Activated naive CD8-positive, alpha-beta T cell treated with anti-CD3 and anti-CD28 coated beads, Interleukin-2, amount 50 U/mL, for 24 hours (primary cell): ENCODE measurements around the gene GBE1.

Experiments
- ATAC-seq: fragments of 150-1000 bp; cut with Tn5 transposase; one replicate; pipeline ENCODE4 v1.10.0; 2021
- DNase-seq: peaks from one replicate; pipeline ENCODE4 v3.0.0; 2021
- H3K27ac Mint-ChIP-seq: one replicate; pipeline ENCODE4 v1.8.0; 2021; ENCODE audit warnings: mild to moderate bottlenecking, mixed read lengths
- H3K27me3 Mint-ChIP-seq: one replicate; pipeline ENCODE4 v1.8.0; 2021; ENCODE audit warnings: mixed read lengths
- H3K36me3 Mint-ChIP-seq: one replicate; pipeline ENCODE4 v1.8.0; 2021; ENCODE audit warnings: low read depth, mixed read lengths
- H3K4me1 Mint-ChIP-seq: one replicate; pipeline ENCODE4 v1.8.0; 2021; ENCODE audit warnings: mixed read lengths
- H3K4me3 Mint-ChIP-seq: one replicate; pipeline ENCODE4 v1.8.0; 2021; ENCODE audit warnings: mild to moderate bottlenecking, moderate library complexity, mixed read lengths
- H3K9me3 Mint-ChIP-seq: one replicate; pipeline ENCODE4 v1.8.0; 2021; ENCODE audit warnings: mixed read lengths

Gene GBE1

DNA sequence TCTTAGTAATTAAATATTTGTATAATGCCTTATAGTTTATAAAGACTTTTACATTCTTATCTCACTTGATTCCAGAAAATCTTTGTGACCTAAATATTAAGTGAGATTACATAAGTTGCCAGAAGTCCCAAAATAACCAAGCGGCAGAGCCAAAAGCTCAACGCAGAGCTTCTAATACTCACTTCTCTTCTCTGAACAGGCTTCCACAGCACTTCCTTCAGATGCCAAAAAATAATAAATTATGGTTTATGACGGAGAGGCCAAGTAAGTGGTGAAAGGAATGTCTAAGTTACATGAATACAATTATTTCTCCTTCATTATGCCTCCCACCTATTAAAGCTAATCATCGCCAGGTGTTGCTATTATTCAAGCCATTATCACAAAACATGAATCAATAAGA, 110.3 kb downstream of the GBE1 start:
- DNase-seq (no peak), ATAC-seq (no peak)
- Mint-ChIP-seq H3K27me3 (no peaks in the 10 kb centered on the region), H3K4me1 (no peaks in the 10 kb centered on the region), H3K27ac (no peak overlapping the region), H3K4me3 (no peak overlapping the region), H3K36me3 (no peaks in the 10 kb centered on the region), H3K9me3 (no peaks in the 10 kb centered on the region)

DNA sequence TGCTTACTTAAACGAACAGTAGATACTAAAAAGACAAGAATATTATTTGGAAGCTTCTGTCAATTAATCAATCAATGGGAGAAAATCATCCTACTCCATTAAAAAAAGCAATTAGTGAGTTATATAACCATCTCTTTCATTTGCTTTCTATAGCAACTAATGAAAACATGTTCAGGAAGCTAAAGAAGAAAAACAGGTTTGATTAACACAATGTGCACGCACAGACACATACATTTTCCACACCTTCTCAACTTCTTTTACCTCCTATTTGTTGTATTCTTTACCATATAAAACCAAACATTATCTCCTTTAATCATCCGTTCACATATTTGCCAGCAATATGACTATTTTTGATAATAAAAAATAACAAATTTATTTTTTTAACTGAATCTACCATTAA, 111.3 kb downstream of the GBE1 start:
- no peak overlapping the region for H3K27ac Mint-ChIP-seq
- no peaks in the 10 kb centered on the region for H3K27me3 Mint-ChIP-seq
- ATAC-seq (no peak), DNase-seq (no peak)
- H3K9me3 Mint-ChIP-seq = no peaks in the 10 kb centered on the region
- no peaks in the 10 kb centered on the region for H3K36me3 Mint-ChIP-seq
- no peak overlapping the region for H3K4me3 Mint-ChIP-seq
- H3K4me1 Mint-ChIP-seq = no peaks in the 10 kb centered on the region

DNA sequence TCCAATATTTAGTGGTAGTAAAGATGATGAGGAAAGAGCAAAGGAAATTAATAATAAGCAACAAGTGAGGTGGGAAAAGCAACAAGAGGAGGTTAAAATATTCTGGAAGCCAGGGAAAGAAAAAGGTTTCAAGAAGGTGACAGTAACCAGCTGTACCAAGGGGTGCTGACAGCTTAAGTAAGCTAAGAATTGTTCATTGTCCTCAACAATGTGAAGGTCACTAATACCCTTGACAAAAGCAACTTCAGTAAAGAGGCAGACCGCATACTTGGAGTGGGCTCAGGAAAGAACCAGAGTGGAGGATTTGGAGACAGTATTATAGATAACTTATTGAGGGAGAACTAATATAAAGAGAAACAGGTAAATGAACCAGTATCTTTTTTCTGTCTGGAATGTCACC, 116.2 kb downstream of the GBE1 start:
- Mint-ChIP-seq H3K36me3 (peaks cover 7% of the 10 kb centered on the region), H3K9me3 (no peaks in the 10 kb centered on the region)
- DNase-seq = no peak

DNA sequence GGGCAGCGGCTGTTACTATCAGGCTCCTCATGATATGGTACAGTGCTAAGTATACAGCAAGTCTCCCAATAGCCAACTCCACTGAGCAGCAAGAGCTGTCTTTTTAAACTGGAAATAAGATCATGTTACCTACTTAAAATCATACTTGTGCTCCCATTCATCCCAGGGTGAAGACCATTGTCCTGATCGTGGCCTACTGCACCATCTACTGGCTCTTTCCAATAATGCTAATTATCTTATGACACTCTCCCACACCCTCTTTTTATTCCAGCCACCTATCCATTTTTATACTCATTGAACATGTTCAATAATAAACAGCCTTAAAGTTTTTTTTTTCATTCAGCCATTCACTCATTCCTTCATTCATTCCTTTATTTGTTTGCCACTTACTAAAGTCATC, 117.7 kb downstream of the GBE1 start:
- no peaks in the 10 kb centered on the region for H3K4me1 Mint-ChIP-seq
- peaks cover 12% of the 10 kb centered on the region for H3K36me3 Mint-ChIP-seq
- DNase-seq (no peak), ATAC-seq (no peak)
- H3K4me3 Mint-ChIP-seq = no peak overlapping the region
- H3K27me3 Mint-ChIP-seq = no peaks in the 10 kb centered on the region
- no peak overlapping the region for H3K27ac Mint-ChIP-seq
- H3K9me3 Mint-ChIP-seq = no peaks in the 10 kb centered on the region

More for the DNA sequence above, 116.2 kb downstream of the GBE1 start:
- Mint-ChIP-seq H3K4me3 (no peak overlapping the region), H3K4me1 (no peaks in the 10 kb centered on the region), H3K27ac (no peak overlapping the region), H3K27me3 (no peaks in the 10 kb centered on the region)
- no peak for ATAC-seq

DNA sequence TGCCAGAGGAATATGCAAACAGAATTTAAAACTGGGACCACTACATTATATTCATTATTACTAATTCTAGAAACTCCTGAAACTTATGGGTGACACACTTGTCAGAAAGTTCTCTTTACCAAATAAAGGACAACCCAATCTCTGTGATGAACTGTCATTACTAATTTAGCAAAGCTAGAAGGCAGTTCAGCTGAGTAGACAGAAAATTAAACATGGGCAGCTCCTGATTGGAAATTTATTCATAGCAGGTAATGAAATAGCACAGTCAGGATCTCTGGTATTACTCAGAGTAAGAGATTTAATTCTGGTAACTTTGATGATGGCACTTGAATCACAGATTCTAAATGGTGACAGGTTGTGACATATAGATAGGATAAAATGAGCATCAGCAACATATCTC, 123.0 kb downstream of the GBE1 start:
- no peaks in the 10 kb centered on the region for H3K4me1 Mint-ChIP-seq
- H3K4me3 Mint-ChIP-seq = no peak overlapping the region
- DNase-seq = no peak
- peaks cover 26% of the 10 kb centered on the region for H3K36me3 Mint-ChIP-seq
- H3K9me3 Mint-ChIP-seq = no peaks in the 10 kb centered on the region
- H3K27ac Mint-ChIP-seq = no peak overlapping the region
- no peak for ATAC-seq
- H3K27me3 Mint-ChIP-seq = no peaks in the 10 kb centered on the region

DNA sequence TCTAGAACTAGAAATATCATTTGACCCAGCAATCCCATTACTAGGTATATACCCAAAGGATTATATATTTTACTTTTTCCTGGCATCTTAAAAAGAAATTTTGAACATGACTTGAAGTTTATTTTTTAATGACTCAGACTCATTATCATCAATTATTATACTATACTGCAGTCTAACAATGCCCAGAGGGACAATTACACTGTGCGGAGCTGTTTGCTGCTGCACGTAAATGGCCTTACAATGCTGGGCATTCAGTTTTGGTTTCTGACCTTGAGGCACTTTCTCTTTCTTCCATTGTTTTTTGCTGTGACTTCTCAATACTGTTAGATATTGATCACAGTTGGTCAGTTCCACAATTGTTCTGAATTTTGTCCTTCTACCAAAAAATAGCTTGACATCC, 128.8 kb downstream of the GBE1 start:
- no peak overlapping the region for H3K4me3 Mint-ChIP-seq
- no peak overlapping the region for H3K27ac Mint-ChIP-seq
- peaks cover 42% of the 10 kb centered on the region for H3K36me3 Mint-ChIP-seq
- no peaks in the 10 kb centered on the region for H3K4me1 Mint-ChIP-seq
- ATAC-seq (no peak), DNase-seq (no peak)
- no peaks in the 10 kb centered on the region for H3K27me3 Mint-ChIP-seq
- peaks cover 11% of the 10 kb centered on the region for H3K9me3 Mint-ChIP-seq

DNA sequence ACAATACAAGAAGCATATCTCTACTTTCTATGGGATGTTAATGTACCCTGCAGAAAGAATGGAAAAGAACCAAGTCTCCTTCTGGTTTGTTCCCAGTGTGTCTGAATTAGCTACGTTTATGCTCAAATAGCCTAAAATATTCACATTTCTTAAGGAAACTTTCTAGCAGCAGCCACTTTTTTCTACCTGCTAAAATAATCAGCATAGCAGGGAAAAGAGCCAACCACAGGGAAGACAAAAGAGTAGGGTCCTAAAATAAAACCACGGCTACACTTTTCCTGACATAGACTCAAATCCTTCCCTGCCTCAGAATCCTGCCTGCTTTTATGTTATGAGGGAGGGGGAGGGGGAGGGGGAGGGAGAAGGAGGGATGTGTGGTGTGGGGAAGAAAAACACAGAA, 136.7 kb downstream of the GBE1 start:
- ATAC-seq = no peak
- no peak overlapping the region for H3K27ac Mint-ChIP-seq
- no peak overlapping the region for H3K4me3 Mint-ChIP-seq
- DNase-seq = no peak
- H3K27me3 Mint-ChIP-seq = no peaks in the 10 kb centered on the region
- H3K9me3 Mint-ChIP-seq = peaks cover under 1% of the 10 kb centered on the region
- H3K36me3 Mint-ChIP-seq = peaks cover 4% of the 10 kb centered on the region
- no peaks in the 10 kb centered on the region for H3K4me1 Mint-ChIP-seq

DNA sequence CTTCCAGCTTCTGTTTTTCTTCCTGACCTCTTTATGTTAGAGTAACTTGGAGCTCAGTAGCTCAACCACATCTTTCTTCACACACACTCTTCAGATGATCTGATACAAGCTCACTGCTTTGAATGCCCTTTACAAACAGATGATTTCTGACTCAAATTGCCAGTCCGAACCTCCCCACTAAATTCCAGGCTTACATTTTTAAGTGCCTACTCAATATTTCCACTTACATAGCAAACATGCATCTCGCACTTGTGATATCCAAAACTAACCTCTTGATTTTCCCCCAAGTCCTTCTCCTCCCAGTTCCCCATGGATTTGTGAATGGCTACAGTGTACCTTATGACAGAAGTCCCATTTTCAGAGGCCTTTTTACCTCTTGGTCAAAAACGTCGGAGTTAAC, 139.1 kb downstream of the GBE1 start:
- ATAC-seq (no peak), DNase-seq (no peak)
- Mint-ChIP-seq H3K4me3 (no peak overlapping the region), H3K36me3 (peaks cover 9% of the 10 kb centered on the region), H3K9me3 (no peaks in the 10 kb centered on the region), H3K27me3 (no peaks in the 10 kb centered on the region), H3K4me1 (no peaks in the 10 kb centered on the region), H3K27ac (no peak overlapping the region)

DNA sequence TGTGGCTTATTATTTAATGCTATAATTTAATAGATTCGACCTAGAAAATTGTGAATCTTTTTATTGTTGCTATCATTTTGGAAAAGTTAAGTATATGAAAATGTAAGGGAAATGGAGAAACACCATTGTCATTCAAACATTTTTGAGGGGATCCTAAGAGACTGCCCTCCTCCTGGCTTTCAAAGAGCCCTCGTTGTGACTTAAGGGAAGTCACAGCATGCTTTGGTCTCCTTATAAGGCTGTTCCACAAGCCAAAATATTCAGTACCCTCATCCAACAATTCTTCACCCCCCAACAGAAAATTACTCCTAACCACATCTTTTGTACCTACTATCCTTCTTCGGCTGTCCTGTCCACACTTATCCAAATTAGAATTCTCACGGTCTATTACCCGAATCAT, 140.2 kb downstream of the GBE1 start:
- H3K27ac Mint-ChIP-seq = no peak overlapping the region

DNA sequence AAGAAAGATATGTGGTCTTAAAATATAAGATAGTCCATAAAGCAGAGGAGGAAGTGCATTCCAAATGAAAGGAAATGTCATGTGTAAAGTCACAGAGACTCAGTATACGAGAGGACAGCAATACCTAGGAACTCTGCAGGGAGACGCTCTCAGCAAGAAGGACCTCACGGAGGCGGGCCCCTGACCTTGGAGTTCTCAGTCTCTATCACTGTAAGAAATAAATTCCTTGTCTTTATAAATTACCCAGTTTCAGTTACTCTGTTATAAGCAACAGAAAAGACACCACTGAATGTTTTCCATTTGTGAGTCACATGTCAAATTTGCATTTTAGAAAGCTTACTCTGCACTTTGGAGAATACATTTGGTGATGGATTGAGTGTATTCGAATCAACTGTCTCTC, 140.6 kb downstream of the GBE1 start:
- Mint-ChIP-seq H3K4me1 (no peaks in the 10 kb centered on the region), H3K9me3 (no peaks in the 10 kb centered on the region), H3K4me3 (no peak overlapping the region), H3K27me3 (no peaks in the 10 kb centered on the region), H3K27ac (no peak overlapping the region), H3K36me3 (peaks cover 10% of the 10 kb centered on the region)
- ATAC-seq (no peak), DNase-seq (no peak)

More for the DNA sequence above, 140.2 kb downstream of the GBE1 start:
- H3K36me3 Mint-ChIP-seq = peaks cover 10% of the 10 kb centered on the region
- ATAC-seq (no peak), DNase-seq (no peak)
- no peaks in the 10 kb centered on the region for H3K4me1 Mint-ChIP-seq
- H3K27me3 Mint-ChIP-seq = no peaks in the 10 kb centered on the region
- no peak overlapping the region for H3K4me3 Mint-ChIP-seq
- no peaks in the 10 kb centered on the region for H3K9me3 Mint-ChIP-seq

DNA sequence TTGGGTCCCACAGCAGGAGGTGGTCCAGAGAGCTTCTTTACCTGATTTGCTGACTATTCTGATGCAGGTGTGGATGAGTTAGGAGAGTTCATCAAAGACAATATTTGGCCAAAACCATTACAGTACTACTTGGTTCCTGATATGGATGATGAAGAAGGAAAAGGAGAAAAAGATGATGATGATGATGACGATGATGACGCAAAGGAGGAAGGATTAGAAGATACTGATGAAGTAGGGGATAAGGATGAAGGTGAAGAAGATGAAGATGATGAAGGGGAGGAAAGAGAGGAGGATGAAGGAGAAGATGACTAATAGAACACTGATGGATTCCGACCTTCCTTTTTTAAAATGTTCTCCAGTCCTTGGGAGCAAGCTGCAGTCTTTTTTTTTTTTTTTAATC, 148.7 kb downstream of the GBE1 start:
- ATAC-seq = no peak
- H3K4me3 Mint-ChIP-seq = no peak overlapping the region
- H3K27ac Mint-ChIP-seq = no peak overlapping the region
- peaks cover 6% of the 10 kb centered on the region for H3K9me3 Mint-ChIP-seq
- peaks cover 21% of the 10 kb centered on the region for H3K36me3 Mint-ChIP-seq
- no peaks in the 10 kb centered on the region for H3K4me1 Mint-ChIP-seq
- no peak for DNase-seq
- H3K27me3 Mint-ChIP-seq = no peaks in the 10 kb centered on the region

DNA sequence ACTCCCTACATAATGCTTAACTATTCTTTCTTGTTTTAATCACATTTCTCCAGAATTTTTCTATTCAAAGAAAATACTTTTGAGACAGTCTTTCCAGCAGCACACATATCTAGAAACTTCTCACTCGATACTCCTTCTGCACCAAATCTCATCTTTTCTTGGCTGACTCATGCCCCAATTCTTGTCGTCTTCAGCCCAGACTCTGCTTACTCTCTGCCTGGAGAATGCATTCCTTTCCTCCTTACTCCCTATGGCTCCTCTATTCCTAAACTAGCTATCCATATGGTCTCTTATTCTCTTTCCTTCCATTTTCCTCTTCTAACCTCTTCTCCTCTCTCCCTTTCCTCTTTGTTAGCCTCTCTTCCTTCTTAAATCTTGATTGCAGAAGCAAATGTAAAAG, 158.7 kb downstream of the GBE1 start:
- Mint-ChIP-seq H3K9me3 (no peaks in the 10 kb centered on the region), H3K4me1 (no peaks in the 10 kb centered on the region), H3K36me3 (peaks cover 6% of the 10 kb centered on the region), H3K27ac (no peak overlapping the region), H3K4me3 (no peak overlapping the region), H3K27me3 (no peaks in the 10 kb centered on the region)
- DNase-seq (no peak), ATAC-seq (no peak)

DNA sequence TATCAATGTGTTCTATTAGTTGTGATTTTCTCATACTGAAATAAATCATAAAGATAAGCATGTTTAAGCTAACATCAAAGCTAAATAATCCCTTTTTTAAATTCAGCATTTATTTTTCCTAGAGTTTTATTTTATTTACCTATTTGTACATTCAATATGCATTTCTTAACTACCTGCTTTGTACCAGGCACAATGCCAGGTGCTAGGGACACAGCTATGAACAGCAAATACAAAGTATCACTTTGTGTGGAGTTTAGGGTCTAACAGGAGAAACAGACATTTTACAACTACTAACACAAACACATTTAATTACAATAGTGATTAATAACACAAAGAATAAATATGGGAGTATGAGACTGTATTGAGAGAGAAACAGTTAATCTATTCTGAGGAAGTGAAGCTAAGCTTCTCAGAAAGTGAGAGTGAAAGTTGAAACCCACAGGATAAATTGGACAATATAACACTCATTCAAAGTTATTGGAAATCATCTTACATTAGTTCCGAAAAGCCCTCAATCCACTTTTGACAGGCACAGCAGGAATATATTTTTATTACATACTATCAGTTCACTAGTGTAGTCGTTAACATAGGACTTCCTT, 159.6 kb downstream of the GBE1 start:
- DNase-seq (no peak), ATAC-seq (no peak)
- Mint-ChIP-seq H3K36me3 (peaks cover 4% of the 10 kb centered on the region), H3K27me3 (no peaks in the 10 kb centered on the region), H3K9me3 (no peaks in the 10 kb centered on the region), H3K4me3 (no peak overlapping the region), H3K4me1 (no peaks in the 10 kb centered on the region), H3K27ac (no peak overlapping the region)

DNA sequence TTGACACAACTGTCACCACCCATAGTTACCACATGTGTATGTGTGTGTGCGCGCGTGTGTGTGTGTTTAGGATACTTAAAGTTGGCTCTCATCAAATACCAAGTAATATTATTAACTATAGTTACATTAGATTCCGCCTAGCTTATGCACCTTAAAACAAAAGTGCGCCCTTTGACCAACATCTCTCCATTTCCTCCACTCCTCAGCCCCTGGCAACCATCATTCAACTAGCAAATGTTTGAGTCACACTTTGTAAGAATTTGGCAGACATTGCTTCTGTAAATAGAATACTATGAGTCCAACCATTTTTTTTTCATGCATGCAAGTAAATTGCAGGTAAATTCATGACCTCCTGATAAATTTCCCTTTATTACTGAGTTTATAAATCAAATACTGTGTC, 169.3 kb downstream of the GBE1 start:
- no peaks in the 10 kb centered on the region for H3K27me3 Mint-ChIP-seq
- no peaks in the 10 kb centered on the region for H3K9me3 Mint-ChIP-seq
- H3K4me1 Mint-ChIP-seq = no peaks in the 10 kb centered on the region
- H3K4me3 Mint-ChIP-seq = no peak overlapping the region
- no peak for ATAC-seq
- no peak for DNase-seq
- H3K36me3 Mint-ChIP-seq = peaks cover 24% of the 10 kb centered on the region
- H3K27ac Mint-ChIP-seq = no peak overlapping the region

DNA sequence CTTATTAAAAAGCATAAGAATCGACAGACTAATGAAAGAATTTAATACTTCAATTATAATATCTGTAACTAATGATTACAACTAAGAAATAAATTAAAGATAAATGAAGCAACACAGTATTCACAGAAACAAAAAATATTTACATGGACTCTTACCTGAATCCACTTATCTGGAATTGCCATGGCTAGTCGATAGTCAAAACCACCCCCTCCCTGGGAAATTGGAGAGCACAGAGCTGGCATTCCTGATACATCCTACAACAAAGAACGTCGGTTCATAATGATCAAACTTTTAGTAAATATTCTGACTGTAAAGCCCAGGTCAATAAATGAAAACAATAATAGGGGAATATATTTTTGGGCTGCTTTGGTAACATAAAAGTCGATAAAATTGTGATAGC, 175.5 kb downstream of the GBE1 start:
- Mint-ChIP-seq H3K27me3 (no peaks in the 10 kb centered on the region), H3K4me1 (no peaks in the 10 kb centered on the region), H3K36me3 (peaks cover 17% of the 10 kb centered on the region), H3K9me3 (no peaks in the 10 kb centered on the region), H3K27ac (no peak overlapping the region), H3K4me3 (no peak overlapping the region)
- DNase-seq (no peak), ATAC-seq (no peak)

DNA sequence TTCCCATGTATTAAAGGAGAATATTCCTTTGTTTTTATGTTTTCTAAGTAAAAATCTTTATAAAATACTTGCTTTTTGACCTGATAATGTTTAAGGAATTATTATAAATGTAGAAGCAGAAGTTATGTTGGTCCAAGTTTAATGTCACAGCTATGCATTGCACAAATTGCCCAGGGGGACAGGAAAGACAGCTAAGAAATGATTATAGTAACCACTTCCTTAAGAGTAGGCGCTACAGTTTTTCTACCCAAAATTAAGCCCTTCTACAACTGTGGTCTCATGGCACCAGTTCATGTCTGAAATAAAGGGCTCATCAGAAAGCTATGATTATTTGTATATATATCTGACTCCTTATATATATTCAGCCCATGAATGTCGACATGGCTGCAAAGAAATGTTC, 176.4 kb downstream of the GBE1 start:
- no peak overlapping the region for H3K27ac Mint-ChIP-seq
- no peak overlapping the region for H3K4me3 Mint-ChIP-seq
- ATAC-seq (no peak), DNase-seq (no peak)
- peaks cover 13% of the 10 kb centered on the region for H3K36me3 Mint-ChIP-seq
- no peaks in the 10 kb centered on the region for H3K4me1 Mint-ChIP-seq
- H3K9me3 Mint-ChIP-seq = no peaks in the 10 kb centered on the region
- no peaks in the 10 kb centered on the region for H3K27me3 Mint-ChIP-seq
